SK-N-SH (cell line): ENCODE measurements around the gene MCAM. TPM values are rescaled to one million over a fixed set of nuclear protein-coding genes. Genes with fewer than 3 reads are reported as not detected.

Source experiments
- CTCF ChIA-PET: fragments of 300-600, 350-600 bp; formaldehyde crosslinking; extraction: SDS; loops from one replicate; lab custom pipeline; 2021; lab: Yijun Ruan, JAX
- POLR2A ChIA-PET: fragments of 350-600 bp; sonication (Branson Sonifier 250); formaldehyde crosslinking; extraction: SDS; loops from one replicate; lab custom pipeline; 2020; ENCODE audit warnings: antibody characterized with exemption, inconsistent platforms; lab: Yijun Ruan, JAX
- DNase-seq: peaks from one replicate; pipeline ENCODE4 v3.0.0; 2012
- H2AFZ ChIP-seq: fragments of 200-600 bp; sonication (generic); 2 replicates; pipeline ENCODE4 v1.8.1; 2016; ENCODE audit warnings: antibody characterized with exemption, mild to moderate bottlenecking, low read depth
- H3F3A ChIP-seq: fragments of 200-600 bp; sonication (generic); replicated peaks from 2 replicates; pipeline ENCODE3; 2016; ENCODE audit warnings: antibody characterized with exemption, mild to moderate bottlenecking; ENCODE audit not compliant: insufficient read depth
- H3K27ac ChIP-seq, 2 experiments: fragments of 200-500 bp in 1 of 2; fragments of 200-600 bp in 1 of 2; sonication (Bioruptor generic) in 1 of 2; sonication (generic), shearing (Covaris generic) in 1 of 2; 2 replicates each; pipeline versions ENCODE4 v1.5.1 to v1.6.1; 2014 to 2016; ENCODE audit warnings: low read depth in 2 of 2, inconsistent platforms in 1 of 2, low read length in 1 of 2, mild to moderate bottlenecking in 1 of 2, mixed read lengths in 1 of 2
- H3K27me3 ChIP-seq: fragments of 200-600 bp; sonication (generic), shearing (Covaris generic); 2 replicates; pipeline ENCODE4 v1.6.1; 2016; ENCODE audit warnings: mixed run types; ENCODE audit not compliant: insufficient read depth
- H3K36me3 ChIP-seq, 2 experiments: fragments of 200-500 bp in 1 of 2; fragments of 200-600 bp in 1 of 2; sonication (Bioruptor generic) in 1 of 2; sonication (generic) in 1 of 2; replicated peaks in 1 of 2; 2 replicates each; pipeline versions ENCODE3 to v1.5.1; 2014 to 2016; ENCODE audit warnings: low read length in 1 of 2, mild to moderate bottlenecking in 1 of 2; ENCODE audit not compliant: insufficient read depth in 2 of 2, control insufficient read depth in 1 of 2
- H3K4me1 ChIP-seq, 2 experiments: fragments of 200-500 bp in 1 of 2; fragments of 200-600 bp in 1 of 2; sonication (Bioruptor generic) in 1 of 2; sonication (generic), shearing (Covaris generic) in 1 of 2; 2 replicates each; pipeline versions ENCODE4 v1.5.1 to v1.6.1; 2014 to 2016; ENCODE audit warnings: low read depth in 1 of 2, low read length in 1 of 2, mixed run types in 1 of 2; ENCODE audit not compliant: insufficient read depth in 2 of 2, control insufficient read depth in 1 of 2
- H3K4me2 ChIP-seq: fragments of 200-600 bp; sonication (generic), shearing (Covaris generic); 2 replicates; pipeline ENCODE4 v1.6.1; 2017; ENCODE audit warnings: mixed run types
- H3K4me3 ChIP-seq, 2 experiments: fragments of 200-500 bp in 1 of 2; fragments of 200-600 bp in 1 of 2; sonication (Bioruptor generic) in 1 of 2; sonication (generic), shearing (Covaris generic) in 1 of 2; 2 replicates each; pipeline versions ENCODE4 v1.5.1 to v1.8.1; 2014 to 2016; ENCODE audit warnings: low read depth in 2 of 2, inconsistent platforms in 1 of 2, low read length in 1 of 2, mild to moderate bottlenecking in 1 of 2, mixed read lengths in 1 of 2, moderate library complexity in 1 of 2
- H3K79me2 ChIP-seq: fragments of 200-600 bp; sonication (generic); 2 replicates; pipeline ENCODE4 v1.8.1; 2017; ENCODE audit warnings: mild to moderate bottlenecking; ENCODE audit not compliant: insufficient read depth
- H3K9ac ChIP-seq: fragments of 200-600 bp; sonication (generic); 2 replicates; pipeline ENCODE4 v1.6.1; 2017; ENCODE audit warnings: mixed run types
- H3K9me2 ChIP-seq: fragments of 200-600 bp; sonication (generic); 2 replicates; pipeline ENCODE4 v1.6.1; 2017; ENCODE audit warnings: mixed run types
- H3K9me3 ChIP-seq: fragments of 200-600 bp; sonication (generic); 2 replicates; pipeline ENCODE4 v1.6.1; 2017; ENCODE audit warnings: mixed run types, mild to moderate bottlenecking, moderate library complexity
- H4K20me1 ChIP-seq: fragments of 200-600 bp; sonication (generic); 2 replicates; pipeline ENCODE4 v1.6.1; 2017; ENCODE audit warnings: mild to moderate bottlenecking, mixed run types; ENCODE audit not compliant: insufficient read depth
- CTCF ChIP-seq: fragments of 200-600 bp; sonication (generic); IDR thresholded peaks from 2 replicates; pipeline ENCODE4 v1.6.1; 2017; ENCODE audit warnings: antibody characterized with exemption, mild to moderate bottlenecking, moderate library complexity
- ELF1 ChIP-seq: IDR thresholded peaks from 2 replicates; pipeline ENCODE4 v1.4.0; 2012
- EP300 ChIP-seq, 2 experiments: IDR thresholded peaks; 2 replicates each; pipeline versions ENCODE4 v1.4.0 to v1.6.1; 2012; ENCODE audit warnings: borderline replicate concordance in 1 of 2, low read depth in 1 of 2, low read length in 1 of 2
- EZH2phosphoT487 ChIP-seq: fragments of 200-600 bp; sonication (generic); IDR thresholded peaks from 2 replicates; pipeline ENCODE4 v1.6.1; 2017; ENCODE audit warnings: low read depth, mixed run types, mild to moderate bottlenecking, antibody characterized with exemption, moderate library complexity, borderline replicate concordance
- FOSL2 ChIP-seq: IDR thresholded peaks from 2 replicates; pipeline ENCODE4 v1.4.0; 2012; ENCODE audit warnings: low read depth, mild to moderate bottlenecking, moderate library complexity, borderline replicate concordance
- FOXJ3 ChIP-seq: sonication (generic); formaldehyde crosslinking; IDR thresholded peaks from 2 replicates; pipeline ENCODE4 v1.5.1; 2020; ENCODE audit warnings: mild to moderate bottlenecking, missing genetic modification reagents
- FOXM1 ChIP-seq: IDR thresholded peaks from 2 replicates; pipeline ENCODE4 v1.4.0; 2012; ENCODE audit warnings: low read depth, mild to moderate bottlenecking
- GATA2 ChIP-seq: sonication (generic); formaldehyde crosslinking; IDR thresholded peaks from 2 replicates; pipeline ENCODE4 v1.5.0; 2020; ENCODE audit warnings: mild to moderate bottlenecking, missing genetic modification reagents
- JUND ChIP-seq: IDR thresholded peaks from 2 replicates; pipeline ENCODE4 v1.4.0; 2012
- MAX ChIP-seq: IDR thresholded peaks from 2 replicates; pipeline ENCODE4 v1.4.0; 2012; ENCODE audit warnings: low read depth
- MXI1 ChIP-seq: IDR thresholded peaks from 2 replicates; pipeline ENCODE4 v1.6.1; 2012; ENCODE audit warnings: mild to moderate bottlenecking, low read depth, low read length, improper control_type of control experiment
- NFIC ChIP-seq: IDR thresholded peaks from 2 replicates; pipeline ENCODE4 v1.4.0; 2012; ENCODE audit warnings: borderline replicate concordance
- NRF1 ChIP-seq: IDR thresholded peaks from 2 replicates; pipeline ENCODE4 v1.6.1; 2012; ENCODE audit warnings: low read depth, mild to moderate bottlenecking, low read length
- PBX3 ChIP-seq: IDR thresholded peaks from 2 replicates; pipeline ENCODE4; 2012
- POLR2AphosphoS5 ChIP-seq: IDR thresholded peaks from 2 replicates; pipeline ENCODE4 v1.6.1; 2012; ENCODE audit warnings: low read depth, low read length
- RAD21 ChIP-seq: IDR thresholded peaks from 2 replicates; pipeline ENCODE4 v1.6.1; 2012; ENCODE audit warnings: mild to moderate bottlenecking, low read length
- RCOR1 ChIP-seq: fragments of 150-350 bp; IDR thresholded peaks from 2 replicates; pipeline ENCODE4 v1.6.1; 2017; ENCODE audit warnings: antibody characterized with exemption, low read length
- REST ChIP-seq: IDR thresholded peaks from 2 replicates; pipeline ENCODE4 v1.6.1; 2012; ENCODE audit warnings: mild to moderate bottlenecking, low read depth, low read length, moderate library complexity
- RFX5 ChIP-seq: IDR thresholded peaks from 2 replicates; pipeline ENCODE4 v1.6.1; 2012; ENCODE audit warnings: mild to moderate bottlenecking, improper control_type of control experiment, low read length
- RXRA ChIP-seq: IDR thresholded peaks from 2 replicates; pipeline ENCODE4 v1.4.0; 2012; ENCODE audit warnings: low read depth, mild to moderate bottlenecking, borderline replicate concordance
- TCF12 ChIP-seq: IDR thresholded peaks from 2 replicates; pipeline ENCODE4 v1.4.0; 2012
- USF1 ChIP-seq: IDR thresholded peaks from 2 replicates; pipeline ENCODE4 v1.4.0; 2012; ENCODE audit warnings: low read depth, borderline replicate concordance
- USF2 ChIP-seq: fragments of 150-350 bp; IDR thresholded peaks from 2 replicates; pipeline ENCODE4 v1.6.1; 2017; ENCODE audit warnings: antibody characterized with exemption, low read length, low read depth, borderline replicate concordance
- WGBS: methylation state at CpG from one replicate; pipeline ENCODE4 v1.1.6; 2017; ENCODE audit warnings: low lambda C conversion rate; 5-methylcytosine and 5-hydroxymethylcytosine counted together
- polyA plus RNA-seq, 3 experiments: library from polyadenylated mRNA; depleted of rRNA; stranded (reverse); fragments of >200 nt; gene quantifications; 2 replicates each; pipeline ENCODE4 v1.2.3, GENCODE V29; 2012

The MCAM gene
- polyA plus RNA-seq, 1 of the 3 experiments (the other 2 are of a cell fraction): 22.8 TPM

- no peak for TF ChIP-seq RXRA
These were observed 48.2 kb upstream of the MCAM start (continued) for GRCh38 chr11:119365071-119365591.

GRCh38 chr11:119363851-119364590 is 47.1 kb upstream of the MCAM start:
- peak; percentile 97 for DNase-seq
- WGBS: 8% methylated on average over 19 of the region's 88 CpGs
- Histone ChIP-seq H2AFZ (peak overlapping the region; percentile 73), H3K36me3 (no peaks in the 10 kb centered on the region), H3K4me1 (peaks cover 37 to 69% of the 10 kb centered on the region in 2 experiments; a peak in 3 of 4 replicates), H3K9ac (no peak overlapping the region), H3F3A (peaks cover 21% of the 10 kb centered on the region), H4K20me1 (no peaks in the 10 kb centered on the region), H3K4me3 (peak overlapping the region in 1 of 2 experiments; percentile 49; a peak in 2 of 4 replicates), H3K9me3 (no peaks in the 10 kb centered on the region), H3K27me3 (no peaks in the 10 kb centered on the region), H3K9me2 (no peaks in the 10 kb centered on the region), H3K4me2 (peak overlapping the region; percentile 61; the same call in 1 of the 2 replicates), H3K27ac (no peak overlapping the region; a peak in 1 of 4 replicates), H3K79me2 (no peaks in the 10 kb centered on the region)
- ChIA-PET CTCF (interaction anchor here (1.0 to 5.1 kb wide), 8 partner anchors 8 to 193 kb away, joined by 3 to 41 read pairs (median 10); partner anchors contain the start of gene USP2), POLR2A (no interaction called here)
- TF ChIP-seq USF1: no peak
- TF ChIP-seq MXI1: peak; percentile 55; the same call in 1 of the 2 replicates
- TF ChIP-seq PBX3: peak; percentile 64
- TF ChIP-seq GATA2 (CRISPR knock-in tag): no peak
- TF ChIP-seq MAX: peak; percentile 91
- TF ChIP-seq RXRA: no peak
- no peak for TF ChIP-seq POLR2AphosphoS5
- no peak for TF ChIP-seq ELF1
- TF ChIP-seq NRF1: no peak
- TF ChIP-seq RFX5: no peak
- no peak for TF ChIP-seq JUND
- TF ChIP-seq CTCF: no peak
- no peak for TF ChIP-seq RCOR1
- no peak for TF ChIP-seq TCF12
- TF ChIP-seq FOXM1: no peak
- no peak for TF ChIP-seq REST
- TF ChIP-seq FOSL2: no peak
- TF ChIP-seq NFIC: no peak
- TF ChIP-seq EZH2phosphoT487: no peak
- TF ChIP-seq EP300 (IDR thresholded peaks at IDR 0.05; ENCODE audit: borderline replicate concordance in 1 of 2, low read depth in 1 of 2, low read length in 1 of 2): no peak
- TF ChIP-seq RAD21: no peak
- TF ChIP-seq FOXJ3 (CRISPR knock-in tag): no peak
- no peak for TF ChIP-seq USF2
